Measurements from ENCODE around the gene TTC7B. TPM values are rescaled to one million over a fixed set of nuclear protein-coding genes. Genes with fewer than 3 reads are reported as not detected.

Gene TTC7B
- total RNA-seq, 4 donors from 2014 or later = 31.0 to 49.7 (median 45.1) TPM

GRCh38 chr14:90783344-90783743 lies 32.9 kb downstream of the TTC7B start:
- no peak for TF ChIP-seq CTCF (IDR thresholded peaks at IDR 0.05; ENCODE audit: low read depth)

- TF ChIP-seq CTCF (IDR thresholded peaks at IDR 0.05; ENCODE audit: low read depth) = no peak
These were observed 33.3 kb downstream of the TTC7B start for GRCh38 chr14:90782892-90783291.

GRCh38 chr14:90781876-90782275 lies 34.4 kb downstream of the TTC7B start:
- no peak for TF ChIP-seq CTCF (IDR thresholded peaks at IDR 0.05; ENCODE audit: low read depth)

GRCh38 chr14:90781344-90781761 lies 34.9 kb downstream of the TTC7B start:
- no peak for TF ChIP-seq CTCF (IDR thresholded peaks at IDR 0.05; ENCODE audit: low read depth)

- TF ChIP-seq CTCF (IDR thresholded peaks at IDR 0.05; ENCODE audit: low read depth) = no peak
These were observed 35.7 kb downstream of the TTC7B start for GRCh38 chr14:90780519-90780918.

- TF ChIP-seq CTCF (IDR thresholded peaks at IDR 0.05; ENCODE audit: low read depth) = no peak
These were observed 37.5 kb downstream of the TTC7B start for GRCh38 chr14:90778571-90779255.

- no peak for TF ChIP-seq CTCF (IDR thresholded peaks at IDR 0.05; ENCODE audit: low read depth)
These were observed 38.3 kb downstream of the TTC7B start for GRCh38 chr14:90777830-90778485.

Data from subcutaneous adipose tissue (tissue), 4 donors.